BLaER1 treated with 17β-estradiol and CSF1 and Interleukin-3, amounts not matched to agents 10 nM and 100 nM (cell line): ENCODE data around the gene UCHL5.

Experiments
- H3K27ac ChIP-seq, 11 experiments: shearing (Covaris generic); formaldehyde crosslinking; 2 replicates each; pipeline ENCODE4 v1.8.1; 2022
- H3K27me3 ChIP-seq, 11 experiments: shearing (Covaris generic); formaldehyde crosslinking; 2 replicates each; pipeline ENCODE4 v1.8.1; 2022
- H3K36me3 ChIP-seq, 11 experiments: shearing (Covaris generic); formaldehyde crosslinking; 2 replicates each; pipeline ENCODE4 v1.8.1; 2022
- H3K4me1 ChIP-seq, 10 experiments: shearing (Covaris generic); formaldehyde crosslinking; 2 replicates each; pipeline ENCODE4 v1.8.1; 2022
- H3K4me2 ChIP-seq, 11 experiments: shearing (Covaris generic); formaldehyde crosslinking; 2 replicates each; pipeline ENCODE4 v1.8.1; 2022
- H3K4me3 ChIP-seq, 10 experiments: shearing (Covaris generic); formaldehyde crosslinking; 2 replicates each; pipeline ENCODE4 v1.8.1; 2022
- H3K9ac ChIP-seq, 11 experiments: shearing (Covaris generic); formaldehyde crosslinking; 2 replicates each; pipeline ENCODE4 v1.8.1; 2022
- H3K9me3 ChIP-seq, 11 experiments: shearing (Covaris generic); formaldehyde crosslinking; replicated peaks in 1 of 11; 2 replicates each; pipeline ENCODE4 v1.8.1; 2022
- H4K20me1 ChIP-seq, 11 experiments: shearing (Covaris generic); formaldehyde crosslinking; 2 replicates each; pipeline ENCODE4 v1.8.1; 2022
- Cebpa-rat ChIP-seq, 11 experiments: shearing (Covaris generic); IDR thresholded peaks; 2 replicates each; pipeline ENCODE4 v1.8.1; 2022

The UCHL5 gene

DNA sequence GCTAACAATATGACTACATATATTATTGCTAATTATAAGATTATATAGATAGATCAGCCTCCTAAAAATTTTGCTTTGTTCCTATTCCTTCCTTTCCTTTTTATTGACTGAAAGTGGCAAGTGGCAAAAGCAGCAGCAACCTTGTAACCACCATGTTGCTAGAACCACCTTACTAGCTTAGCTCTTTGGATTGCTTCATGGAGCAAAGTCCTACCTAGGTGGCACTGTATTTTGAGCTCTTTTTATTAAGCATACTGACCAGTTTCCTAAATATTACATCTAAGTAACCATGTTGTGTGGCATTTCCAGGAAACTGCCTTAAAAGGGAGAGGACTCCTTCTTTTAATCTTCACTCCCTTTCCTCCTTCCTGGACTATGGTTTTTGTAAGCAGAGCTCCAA lies 90.8 kb downstream of the UCHL5 start:
- no peak for TF ChIP-seq Cebpa-rat (IDR thresholded peaks at IDR 0.05)
- Histone ChIP-seq H3K4me1 (peaks cover 0 to 7% (median 0%) of the 10 kb centered on the region in 10 experiments; a peak in 2 of 20 replicates), H3K4me3 (no peak overlapping the region), H4K20me1 (no peaks in the 10 kb centered on the region), H3K9me3 (no peaks in the 10 kb centered on the region), H3K36me3 (no peaks in the 10 kb centered on the region), H3K4me2 (no peak overlapping the region), H3K27ac (no peak overlapping the region), H3K27me3 (no peaks in the 10 kb centered on the region), H3K9ac (no peak overlapping the region)

- no peaks in the 10 kb centered on the region for H3K36me3 ChIP-seq
- TF ChIP-seq Cebpa-rat (IDR thresholded peaks at IDR 0.05) = no peak
- no peak overlapping the region for H3K27ac ChIP-seq
- H3K4me2 ChIP-seq = no peak overlapping the region
- H4K20me1 ChIP-seq = no peaks in the 10 kb centered on the region
- no peaks in the 10 kb centered on the region for H3K27me3 ChIP-seq
- H3K4me1 ChIP-seq = peaks cover 0 to 7% (median 0%) of the 10 kb centered on the region in 10 experiments; a peak in 2 of 20 replicates
- no peak overlapping the region for H3K9ac ChIP-seq
- H3K4me3 ChIP-seq = no peak overlapping the region
- no peaks in the 10 kb centered on the region for H3K9me3 ChIP-seq
These were observed 91.3 kb downstream of the UCHL5 start for GRCh38 chr1:192967901-192968300.

DNA sequence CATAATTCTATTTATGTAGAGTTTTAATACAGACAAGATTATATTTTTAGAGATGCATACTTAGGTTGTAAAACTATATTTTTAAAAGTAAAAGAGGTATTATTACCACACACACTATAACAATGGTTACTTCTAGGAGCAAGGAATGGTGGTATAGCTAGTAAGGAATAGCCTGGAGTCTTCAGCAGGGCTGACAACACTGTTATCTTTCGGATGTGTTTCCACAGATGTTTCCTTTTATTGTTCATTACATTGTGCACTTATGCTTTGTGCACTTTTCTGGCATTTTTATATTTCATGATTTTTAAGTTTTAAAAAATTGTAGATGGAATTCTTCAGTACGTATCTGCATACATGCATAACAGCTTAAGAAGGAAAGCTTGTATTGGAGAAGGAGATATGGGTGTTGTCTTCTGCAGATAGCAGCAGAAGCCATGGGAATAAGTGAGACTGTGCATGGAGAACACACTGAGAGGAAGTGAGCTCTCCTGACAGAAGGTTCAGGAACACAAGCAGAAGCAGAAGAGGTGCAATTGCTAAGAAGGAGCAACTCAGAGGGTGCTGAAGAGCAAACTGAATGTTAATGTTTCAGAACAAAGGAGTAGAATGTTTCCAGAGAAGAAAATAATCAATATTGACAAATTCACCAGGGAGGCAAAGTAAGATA lies 91.8 kb downstream of the UCHL5 start:
- Histone ChIP-seq H3K27ac (no peak overlapping the region), H3K27me3 (no peaks in the 10 kb centered on the region)
- TF ChIP-seq Cebpa-rat (IDR thresholded peaks at IDR 0.05) = no peak

GRCh38 chr1:192966073-192966472 lies 93.1 kb downstream of the UCHL5 start:
- Histone ChIP-seq H3K27ac (no peak overlapping the region), H3K36me3 (no peaks in the 10 kb centered on the region), H4K20me1 (no peaks in the 10 kb centered on the region), H3K4me3 (no peak overlapping the region), H3K27me3 (no peaks in the 10 kb centered on the region), H3K9ac (no peak overlapping the region), H3K4me2 (no peak overlapping the region), H3K4me1 (peaks cover 0 to 7% (median 0%) of the 10 kb centered on the region in 10 experiments; a peak in 2 of 20 replicates), H3K9me3 (no peaks in the 10 kb centered on the region)
- no peak for TF ChIP-seq Cebpa-rat (IDR thresholded peaks at IDR 0.05)

More for the DNA sequence above, 91.8 kb downstream of the UCHL5 start:
- Histone ChIP-seq H4K20me1 (no peaks in the 10 kb centered on the region), H3K4me1 (peaks cover 0 to 7% (median 0%) of the 10 kb centered on the region in 10 experiments; a peak in 2 of 20 replicates), H3K36me3 (no peaks in the 10 kb centered on the region), H3K9ac (no peak overlapping the region), H3K4me2 (no peak overlapping the region), H3K4me3 (no peak overlapping the region), H3K9me3 (no peaks in the 10 kb centered on the region)

DNA sequence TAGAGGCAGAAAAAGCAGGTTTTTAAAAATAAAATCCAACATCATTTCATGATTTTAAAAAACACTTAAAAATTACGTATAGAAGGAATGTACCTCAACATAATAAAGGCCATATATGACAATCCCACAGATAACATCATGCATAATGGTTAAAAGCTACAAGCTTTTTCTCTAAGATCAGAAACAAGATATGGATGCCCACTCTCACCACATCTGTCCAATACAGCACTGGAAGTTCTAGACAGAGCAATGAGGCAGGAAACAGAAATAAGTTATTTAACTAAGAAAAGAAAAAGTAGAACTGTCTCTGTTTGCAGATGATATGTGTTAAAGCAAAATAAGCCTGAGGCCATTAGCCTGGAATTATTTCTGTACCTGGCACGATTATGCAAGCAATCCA lies 96.3 kb downstream of the UCHL5 start:
- TF ChIP-seq Cebpa-rat (IDR thresholded peaks at IDR 0.05) = no peak
- H3K9me3 ChIP-seq = no peaks in the 10 kb centered on the region
- H3K36me3 ChIP-seq = no peaks in the 10 kb centered on the region
- H3K27ac ChIP-seq = no peak overlapping the region
- no peak overlapping the region for H3K9ac ChIP-seq
- no peaks in the 10 kb centered on the region for H4K20me1 ChIP-seq
- H3K4me3 ChIP-seq = no peak overlapping the region
- peaks cover 0 to 5% (median 0%) of the 10 kb centered on the region in 10 experiments; a peak in 2 of 20 replicates for H3K4me1 ChIP-seq
- no peak overlapping the region for H3K4me2 ChIP-seq
- no peaks in the 10 kb centered on the region for H3K27me3 ChIP-seq
